ENCODE data around the gene PNN.
"Not testable (repeated sequence)": the region's sequence is repeated elsewhere in the genome, so short reads cannot be mapped to it uniquely, and the experiment has no call there.

PNN gene

GRCh38 chr14:39168591-39168990 lies 6.5 kb upstream of the PNN start:
- no peak for DNase-seq (ENCODE audit: low read depth in 1 of 2, low spot score in 1 of 2)
- no peak for TF ChIP-seq JUND (IDR thresholded peaks at IDR 0.05; ENCODE audit: low read depth)
- in situ Hi-C loops (cut with HindIII; ENCODE audit: low pct_unique_long_range_greater_than_20kb, low sequenced_read_pairs) = no loop called here

GRCh38 chr14:39169541-39169900 lies 5.5 kb upstream of the PNN start:
- in situ Hi-C loops (cut with HindIII; ENCODE audit: low pct_unique_long_range_greater_than_20kb, low sequenced_read_pairs) = no loop called here
- no peak for TF ChIP-seq JUND (IDR thresholded peaks at IDR 0.05; ENCODE audit: low read depth)
- DNase-seq (ENCODE audit: low read depth in 1 of 2, low spot score in 1 of 2) = peak; percentile 67 to 70

DNA sequence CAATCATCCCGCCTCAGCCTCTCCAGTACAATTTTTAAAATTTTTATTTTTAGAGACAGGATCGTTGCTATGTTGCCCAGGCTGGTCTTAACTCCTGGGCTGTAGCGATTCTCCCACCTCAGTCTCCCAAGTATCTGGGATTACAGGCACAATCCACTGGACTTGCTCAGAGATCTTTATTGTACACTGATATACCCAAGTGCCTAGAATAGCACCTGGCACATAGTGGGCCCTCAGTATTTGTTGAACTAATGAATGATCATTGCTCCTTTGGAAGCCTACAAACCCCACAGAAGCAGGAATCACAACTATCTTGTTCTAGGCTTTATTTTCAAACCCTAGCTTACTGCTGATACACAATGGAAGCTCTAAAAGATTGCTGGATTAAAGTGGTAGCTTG lies 1.9 kb upstream of the PNN start:
- in situ Hi-C loops (cut with HindIII; ENCODE audit: low pct_unique_long_range_greater_than_20kb, low sequenced_read_pairs) = no loop called here
- TF ChIP-seq JUND (IDR thresholded peaks at IDR 0.05; ENCODE audit: low read depth) = no peak
- DNase-seq (ENCODE audit: low read depth in 1 of 2, low spot score in 1 of 2) = no peak

DNA sequence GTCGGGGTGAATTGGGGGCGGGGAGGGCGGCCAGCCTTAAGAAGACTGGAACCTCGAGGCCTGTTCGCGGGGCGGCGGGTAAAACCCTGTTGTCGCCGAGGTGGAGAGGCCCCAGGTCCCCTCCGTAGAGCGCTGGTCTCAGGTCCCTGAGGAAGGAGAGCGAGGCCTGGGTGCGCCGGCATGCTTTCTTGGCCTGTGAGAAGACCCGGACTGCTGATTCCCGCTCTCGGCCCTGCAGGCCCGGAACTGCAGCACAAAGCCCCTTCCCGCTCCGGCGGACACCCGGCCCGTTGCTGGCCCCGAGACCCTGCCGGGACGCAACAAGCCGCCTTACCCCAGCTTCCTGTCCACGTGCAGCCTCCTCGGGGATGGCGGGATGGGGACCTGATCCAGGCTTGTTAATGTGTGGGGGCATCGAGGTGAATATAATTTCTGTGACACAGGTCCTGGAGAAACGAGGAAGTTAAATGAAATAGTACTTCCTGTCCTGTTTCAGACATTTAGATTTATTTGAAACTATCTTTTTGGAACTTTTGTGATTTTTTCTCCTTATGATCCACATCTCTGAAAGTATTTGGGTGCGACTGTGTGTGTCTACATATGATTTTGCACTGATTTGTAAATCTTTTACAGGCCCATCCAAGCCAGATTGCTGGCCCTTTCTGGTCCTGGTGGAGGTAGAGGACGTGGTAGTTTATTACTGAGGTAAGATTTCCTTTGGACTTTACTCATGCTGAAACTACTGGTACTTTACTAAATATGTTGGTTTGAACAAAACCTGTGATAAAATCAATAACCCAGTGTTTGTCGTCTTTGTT lies 600 bp downstream of the PNN start:
- in situ Hi-C loops (cut with HindIII; ENCODE audit: low pct_unique_long_range_greater_than_20kb, low sequenced_read_pairs) = no loop called here
- TF ChIP-seq JUND (IDR thresholded peaks at IDR 0.05; ENCODE audit: low read depth) = no peak
- DNase-seq (ENCODE audit: low read depth in 1 of 2, low spot score in 1 of 2) = peak in 1 of 2 experiments; percentile 35

DNA sequence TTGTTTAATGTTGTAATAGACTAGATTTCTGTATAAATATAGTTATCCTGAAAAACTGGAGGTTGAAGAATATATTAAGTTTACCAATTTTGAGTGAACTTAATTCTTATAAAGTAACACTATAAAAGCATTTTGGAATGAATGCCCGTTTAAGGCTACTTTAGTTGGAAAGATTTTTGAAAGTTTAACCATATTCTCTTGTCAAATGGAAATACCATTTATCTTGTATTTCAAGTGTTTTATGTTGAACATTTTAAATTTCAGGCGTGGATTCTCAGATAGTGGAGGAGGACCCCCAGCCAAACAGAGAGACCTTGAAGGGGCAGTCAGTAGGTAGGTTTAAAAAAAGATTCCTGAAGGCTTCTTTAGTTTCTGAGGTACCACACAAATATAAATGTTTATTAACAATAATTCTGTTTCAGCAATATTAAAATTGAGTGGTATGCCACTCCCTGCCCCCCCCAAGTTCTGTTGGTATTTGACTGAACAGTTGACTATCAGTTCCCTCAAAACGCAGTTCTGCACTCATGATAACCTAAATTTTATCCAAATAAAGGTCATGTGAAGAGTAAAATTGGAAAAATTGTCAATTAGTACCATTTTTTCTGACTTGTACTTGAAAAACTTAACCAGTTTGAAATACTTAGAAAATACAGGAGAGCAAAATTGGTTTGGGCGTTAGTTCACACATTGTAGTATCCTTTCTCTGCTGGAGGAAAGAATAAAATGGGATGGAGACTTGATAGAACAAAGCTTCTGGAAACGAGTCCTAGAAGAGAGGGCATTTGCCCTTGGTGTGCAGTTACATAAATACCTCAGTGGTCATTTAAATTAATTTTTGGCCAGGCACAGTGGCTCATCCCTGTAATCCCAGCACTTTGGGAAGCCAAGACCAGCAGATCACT lies 1.5 kb downstream of the PNN start:
- in situ Hi-C loops (cut with HindIII; ENCODE audit: low pct_unique_long_range_greater_than_20kb, low sequenced_read_pairs) = no loop called here
- no peak for DNase-seq (ENCODE audit: low read depth in 1 of 2, low spot score in 1 of 2)
- TF ChIP-seq JUND (IDR thresholded peaks at IDR 0.05; ENCODE audit: low read depth) = no peak

- TF ChIP-seq JUND (IDR thresholded peaks at IDR 0.05; ENCODE audit: low read depth) = no peak
- in situ Hi-C loops (cut with HindIII; ENCODE audit: low pct_unique_long_range_greater_than_20kb, low sequenced_read_pairs) = no loop called here
Measured at GRCh38 chr14:39177168-39177545, 2.1 kb downstream of the PNN start.

DNA sequence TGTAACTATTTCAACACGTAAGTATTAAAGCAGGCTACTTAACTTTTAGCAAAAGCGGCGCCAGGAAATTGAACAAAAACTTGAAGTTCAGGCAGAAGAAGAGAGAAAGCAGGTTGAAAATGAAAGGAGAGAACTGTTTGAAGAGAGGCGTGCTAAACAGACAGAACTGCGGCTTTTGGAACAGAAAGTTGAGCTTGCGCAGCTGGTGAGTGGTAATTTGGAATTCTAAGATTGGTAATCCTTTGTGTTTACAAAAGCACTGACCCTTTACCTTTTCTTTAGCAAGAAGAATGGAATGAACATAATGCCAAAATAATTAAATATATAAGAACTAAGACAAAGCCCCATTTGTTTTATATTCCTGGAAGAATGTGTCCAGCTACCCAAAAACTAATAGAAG lies 4.0 kb downstream of the PNN start:
- in situ Hi-C loops (cut with HindIII; ENCODE audit: low pct_unique_long_range_greater_than_20kb, low sequenced_read_pairs) = no loop called here
- no peak for TF ChIP-seq JUND (IDR thresholded peaks at IDR 0.05; ENCODE audit: low read depth)
- no peak for DNase-seq (ENCODE audit: low read depth in 1 of 2, low spot score in 1 of 2)

More at GRCh38 chr14:39177168-39177545, 2.1 kb downstream of the PNN start:
- DNase-seq (ENCODE audit: low read depth in 1 of 2, low spot score in 1 of 2) = no peak

- TF ChIP-seq JUND (IDR thresholded peaks at IDR 0.05; ENCODE audit: low read depth) = no peak
- no peak for DNase-seq (ENCODE audit: low read depth in 1 of 2, low spot score in 1 of 2)
- in situ Hi-C loops (cut with HindIII; ENCODE audit: low pct_unique_long_range_greater_than_20kb, low sequenced_read_pairs) = no loop called here
Measured at GRCh38 chr14:39180553-39180952, 5.5 kb downstream of the PNN start.

DNA sequence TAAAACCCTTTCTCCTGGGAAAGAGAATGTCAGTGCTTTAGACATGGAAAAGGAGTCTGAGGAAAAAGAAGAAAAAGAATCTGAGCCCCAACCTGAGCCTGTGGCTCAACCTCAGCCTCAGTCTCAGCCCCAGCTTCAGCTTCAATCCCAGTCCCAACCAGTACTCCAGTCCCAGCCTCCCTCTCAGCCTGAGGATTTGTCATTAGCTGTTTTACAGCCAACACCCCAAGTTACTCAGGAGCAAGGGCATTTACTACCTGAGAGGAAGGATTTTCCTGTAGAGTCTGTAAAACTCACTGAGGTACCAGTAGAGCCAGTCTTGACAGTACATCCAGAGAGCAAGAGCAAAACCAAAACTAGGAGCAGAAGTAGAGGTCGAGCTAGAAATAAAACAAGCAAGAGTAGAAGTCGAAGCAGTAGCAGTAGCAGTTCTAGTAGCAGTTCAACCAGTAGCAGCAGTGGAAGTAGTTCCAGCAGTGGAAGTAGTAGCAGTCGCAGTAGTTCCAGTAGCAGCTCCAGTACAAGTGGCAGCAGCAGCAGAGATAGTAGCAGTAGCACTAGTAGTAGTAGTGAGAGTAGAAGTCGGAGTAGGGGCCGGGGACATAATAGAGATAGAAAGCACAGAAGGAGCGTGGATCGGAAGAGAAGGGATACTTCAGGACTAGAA lies 6.1 kb downstream of the PNN start:
- no peak for TF ChIP-seq JUND (IDR thresholded peaks at IDR 0.05; ENCODE audit: low read depth)
- no peak for DNase-seq (ENCODE audit: low read depth in 1 of 2, low spot score in 1 of 2)
- in situ Hi-C loops (cut with HindIII; ENCODE audit: low pct_unique_long_range_greater_than_20kb, low sequenced_read_pairs) = no loop called here

DNA sequence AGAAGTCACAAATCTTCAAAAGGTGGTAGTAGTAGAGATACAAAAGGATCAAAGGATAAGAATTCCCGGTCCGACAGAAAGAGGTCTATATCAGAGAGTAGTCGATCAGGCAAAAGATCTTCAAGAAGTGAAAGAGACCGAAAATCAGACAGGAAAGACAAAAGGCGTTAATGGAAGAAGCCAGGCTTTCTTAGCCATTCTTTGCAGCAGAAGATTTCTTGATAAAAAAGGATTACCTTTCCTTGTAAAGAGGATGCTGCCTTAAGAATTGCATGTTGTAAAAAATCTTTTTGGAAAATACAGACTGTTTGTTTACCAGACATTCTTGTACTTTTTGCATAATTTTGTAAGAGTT lies 6.6 kb downstream of the PNN start:
- no peak for DNase-seq (ENCODE audit: low read depth in 1 of 2, low spot score in 1 of 2)
- TF ChIP-seq JUND (IDR thresholded peaks at IDR 0.05; ENCODE audit: low read depth) = no peak

DNA sequence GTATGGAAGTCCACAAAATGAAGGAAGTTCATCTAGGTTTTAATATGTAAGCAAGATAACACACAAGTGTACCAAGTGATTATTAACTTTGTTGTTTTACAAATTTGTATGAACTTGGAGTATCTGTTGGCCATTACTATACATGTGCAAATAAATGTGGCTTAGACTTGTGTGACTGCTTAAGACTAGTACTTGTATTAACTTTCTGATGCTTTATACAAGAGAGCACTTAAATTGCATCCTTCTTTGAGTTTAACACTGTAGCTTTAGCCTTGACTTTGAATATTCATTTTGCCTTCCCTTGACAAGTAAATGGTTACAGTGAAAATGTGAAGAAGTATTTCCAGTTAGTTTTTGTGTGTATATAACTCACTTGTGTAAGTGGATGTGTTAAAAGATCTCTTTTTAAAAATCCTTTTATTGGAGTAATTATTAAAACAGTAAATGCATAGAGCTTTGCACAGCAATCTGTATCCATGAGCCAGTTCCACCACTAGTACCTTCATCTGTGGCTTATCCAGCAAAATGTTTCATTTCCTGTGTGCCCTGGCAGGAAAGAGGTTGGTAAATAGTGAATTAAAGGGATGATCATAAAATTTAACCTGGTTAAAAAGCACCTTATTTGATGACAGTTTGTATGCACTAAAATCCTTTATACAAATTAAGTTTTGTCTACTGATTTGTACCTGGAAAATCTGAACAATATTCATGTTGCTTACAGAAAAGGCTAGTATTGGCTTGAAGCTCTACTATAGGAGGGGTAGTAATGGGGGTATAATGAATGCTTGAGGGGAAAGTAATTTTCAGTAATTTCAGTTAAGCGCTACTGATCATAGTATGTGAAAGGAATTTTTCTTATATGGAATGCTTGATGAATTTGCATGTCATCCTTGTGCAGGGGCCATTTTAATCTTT lies 8.0 kb downstream of the PNN start:
- no peak for DNase-seq (ENCODE audit: low read depth in 1 of 2, low spot score in 1 of 2)
- TF ChIP-seq JUND (IDR thresholded peaks at IDR 0.05; ENCODE audit: low read depth) = no peak
- in situ Hi-C loops (cut with HindIII; ENCODE audit: low pct_unique_long_range_greater_than_20kb, low sequenced_read_pairs) = no loop called here

More for the DNA sequence above, 6.6 kb downstream of the PNN start:
- in situ Hi-C loops (cut with HindIII; ENCODE audit: low pct_unique_long_range_greater_than_20kb, low sequenced_read_pairs) = no loop called here

DNA sequence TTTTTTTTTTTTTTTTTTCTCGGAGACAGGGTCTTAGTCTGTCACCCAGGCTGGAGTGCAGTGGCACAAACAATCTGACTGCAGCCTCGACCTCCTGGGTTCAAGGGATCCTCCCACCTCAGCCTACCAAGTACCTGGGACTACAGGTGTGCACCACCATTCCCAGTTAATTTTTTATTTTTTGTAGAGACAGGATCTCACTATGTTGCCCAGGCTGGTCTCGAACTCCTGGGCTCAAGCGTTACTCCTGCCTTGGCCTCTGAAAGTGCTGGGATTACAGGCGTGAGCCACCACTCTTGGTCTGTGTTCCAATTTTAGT lies 8.6 kb downstream of the PNN start:
- DNase-seq (ENCODE audit: low read depth in 1 of 2, low spot score in 1 of 2); in situ Hi-C loops (cut with HindIII; ENCODE audit: low pct_unique_long_range_greater_than_20kb, low sequenced_read_pairs): not testable (repeated sequence)

Measured in T47D (cell line).